OCI-LY7 (cell line): ENCODE data around the gene MTUS2.

Experiments used
- EZH2phosphoT487 ChIP-seq: fragments of 200-600 bp; sonication (generic); IDR thresholded peaks from 2 replicates; pipeline ENCODE4 v1.6.1; 2018; ENCODE audit warnings: low read depth, borderline replicate concordance, mild to moderate bottlenecking, mixed run types, antibody characterized with exemption, low read length, moderate library complexity, mixed read lengths
- TF ChIP-seq, protein P1 (sequence below): fragments of 200-600 bp; sonication (generic); conservative IDR thresholded peaks from 2 replicates; pipeline ENCODE4 v1.5.1; 2014; ENCODE audit warnings: mild to moderate bottlenecking, antibody characterized with exemption, low read length, moderate library complexity, mixed read lengths

DNA sequence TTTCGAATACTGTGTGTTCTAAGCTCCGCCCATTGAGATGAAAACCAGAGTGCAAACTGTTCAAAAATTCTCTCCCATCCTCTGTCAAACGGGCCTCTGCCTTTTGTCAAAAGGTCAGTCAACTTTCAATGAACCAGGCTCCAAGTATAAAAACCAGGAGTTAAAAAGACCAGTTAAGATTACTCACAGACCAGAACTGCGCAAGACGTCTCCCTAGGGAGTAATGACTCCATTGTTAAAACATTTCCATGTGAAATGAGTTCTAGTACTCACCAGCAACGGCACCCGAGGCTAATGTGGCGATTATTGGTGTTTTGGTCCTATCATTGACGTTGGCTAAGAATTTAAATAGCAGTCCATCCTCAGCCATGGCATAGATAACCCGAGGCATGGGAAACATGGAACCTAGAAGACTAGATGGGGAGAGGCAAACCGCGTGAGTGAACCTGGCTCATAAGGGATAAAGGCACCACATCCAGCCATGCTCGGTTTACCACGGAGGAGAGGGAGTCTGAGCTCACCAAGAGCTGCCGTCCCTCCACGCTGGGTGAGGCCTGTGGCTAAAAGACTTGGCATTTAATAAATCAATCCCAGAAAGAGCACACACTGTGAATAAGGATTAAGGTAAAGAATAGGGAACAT lies 702.0 kb downstream of the MTUS2 start:
- TF ChIP-seq, protein P1, sequence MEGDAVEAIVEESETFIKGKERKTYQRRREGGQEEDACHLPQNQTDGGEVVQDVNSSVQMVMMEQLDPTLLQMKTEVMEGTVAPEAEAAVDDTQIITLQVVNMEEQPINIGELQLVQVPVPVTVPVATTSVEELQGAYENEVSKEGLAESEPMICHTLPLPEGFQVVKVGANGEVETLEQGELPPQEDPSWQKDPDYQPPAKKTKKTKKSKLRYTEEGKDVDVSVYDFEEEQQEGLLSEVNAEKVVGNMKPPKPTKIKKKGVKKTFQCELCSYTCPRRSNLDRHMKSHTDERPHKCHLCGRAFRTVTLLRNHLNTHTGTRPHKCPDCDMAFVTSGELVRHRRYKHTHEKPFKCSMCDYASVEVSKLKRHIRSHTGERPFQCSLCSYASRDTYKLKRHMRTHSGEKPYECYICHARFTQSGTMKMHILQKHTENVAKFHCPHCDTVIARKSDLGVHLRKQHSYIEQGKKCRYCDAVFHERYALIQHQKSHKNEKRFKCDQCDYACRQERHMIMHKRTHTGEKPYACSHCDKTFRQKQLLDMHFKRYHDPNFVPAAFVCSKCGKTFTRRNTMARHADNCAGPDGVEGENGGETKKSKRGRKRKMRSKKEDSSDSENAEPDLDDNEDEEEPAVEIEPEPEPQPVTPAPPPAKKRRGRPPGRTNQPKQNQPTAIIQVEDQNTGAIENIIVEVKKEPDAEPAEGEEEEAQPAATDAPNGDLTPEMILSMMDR: no peak
- TF ChIP-seq EZH2phosphoT487: no peak
